Measurements from ENCODE around the gene CHRD. TPM values are rescaled to one million over a fixed set of nuclear protein-coding genes. Genes with fewer than 3 reads are reported as not detected.

CHRD gene
- total RNA-seq, 1 experiment from 2014 or later = not detected

- ChIA-PET CTCF (interaction anchor here (0.5 kb wide), 1 partner anchor 33 kb away, joined by 4 read pairs; no protein-coding TSS in a partner anchor), POLR2A (ENCODE audit: unreplicated experiment) (interaction anchor here (0.6 kb wide), 1 partner anchor 54 kb away, joined by 3 read pairs; no protein-coding TSS in a partner anchor)
- H3K79me2 ChIP-seq (ENCODE audit: low read length) = no peaks in the 10 kb centered on the region
- no peak overlapping the region for H3K4me2 ChIP-seq (ENCODE audit: low read length)
- H3F3A ChIP-seq (ENCODE audit: low read length, unreplicated experiment) = no peaks in the 10 kb centered on the region
- BruUV-seq (replicated peaks) = no TSS peak
- H3K9me3 ChIP-seq (ENCODE audit: low read length) = no peaks in the 10 kb centered on the region
- no peaks in the 10 kb centered on the region for H3K4me1 ChIP-seq (ENCODE audit: insufficient read depth, low read length)
- no peaks in the 10 kb centered on the region for H4K20me1 ChIP-seq (ENCODE audit: low read length)
- intact Hi-C loops (cut with micrococcal nuclease) = no loop called here
- H3K27ac ChIP-seq (ENCODE audit: low read length) = no peak overlapping the region
- H2AFZ ChIP-seq (ENCODE audit: low read length) = no peak overlapping the region
- ATAC-seq (no peak), DNase-seq (no peak)
- no peaks in the 10 kb centered on the region for H3K9me2 ChIP-seq (replicated peaks; ENCODE audit: low read length)
- no peaks in the 10 kb centered on the region for H3K27me3 ChIP-seq (ENCODE audit: low read length)
- no peak overlapping the region for H3K9ac ChIP-seq (ENCODE audit: low read length)
- H3K4me3 ChIP-seq (ENCODE audit: low read length) = no peak overlapping the region
- TF ChIP-seq EZH2phosphoT487 (IDR thresholded peaks at IDR 0.05; ENCODE audit: borderline replicate concordance, low read length) = no peak
- TF ChIP-seq CTCF (conservative IDR thresholded peaks at IDR 0.05; ENCODE audit: low read depth, low read length) = no peak
- no peak for TF ChIP-seq EZH2 (IDR thresholded peaks at IDR 0.05; ENCODE audit: low read length, unreplicated experiment)
- peaks cover 9% of the 10 kb centered on the region; the same call in 1 of the 2 replicates for H3K36me3 ChIP-seq (ENCODE audit: low read depth, low read length)
Observed at GRCh38 chr3:184352897-184353545, 26.8 kb upstream of the CHRD start.

- DNase-seq = no peak
- Histone ChIP-seq H3K4me2 (ENCODE audit: low read length) (no peak overlapping the region), H3K9me3 (ENCODE audit: low read length) (no peaks in the 10 kb centered on the region), H3K27ac (ENCODE audit: low read length) (no peak overlapping the region), H3K4me3 (ENCODE audit: low read length) (no peak overlapping the region), H3K79me2 (ENCODE audit: low read length) (no peaks in the 10 kb centered on the region), H3K36me3 (ENCODE audit: low read depth, low read length) (peaks cover 9% of the 10 kb centered on the region; the same call in 1 of the 2 replicates), H3K9me2 (replicated peaks; ENCODE audit: low read length) (no peaks in the 10 kb centered on the region), H3K4me1 (ENCODE audit: insufficient read depth, low read length) (no peaks in the 10 kb centered on the region), H3K27me3 (ENCODE audit: low read length) (no peaks in the 10 kb centered on the region), H3F3A (ENCODE audit: low read length, unreplicated experiment) (no peaks in the 10 kb centered on the region), H2AFZ (ENCODE audit: low read length) (no peak overlapping the region), H4K20me1 (ENCODE audit: low read length) (no peaks in the 10 kb centered on the region), H3K9ac (ENCODE audit: low read length) (no peak overlapping the region)
- ChIA-PET CTCF (no interaction called here), POLR2A (ENCODE audit: unreplicated experiment) (interaction anchor here (0.6 kb wide), 1 partner anchor 54 kb away, joined by 3 read pairs; no protein-coding TSS in a partner anchor)
- BruUV-seq (replicated peaks) = no TSS peak
- TF ChIP-seq EZH2phosphoT487 (IDR thresholded peaks at IDR 0.05; ENCODE audit: borderline replicate concordance, low read length) (no peak), CTCF (conservative IDR thresholded peaks at IDR 0.05; ENCODE audit: low read depth, low read length) (no peak), EZH2 (IDR thresholded peaks at IDR 0.05; ENCODE audit: low read length, unreplicated experiment) (no peak)
- intact Hi-C loops (cut with micrococcal nuclease) = no loop called here
- no peak for ATAC-seq
Observed at GRCh38 chr3:184353546-184353941, 26.3 kb upstream of the CHRD start.

GRCh38 chr3:184354121-184354728 is 25.6 kb upstream of the CHRD start:
- H3K79me2 ChIP-seq (ENCODE audit: low read length) = no peaks in the 10 kb centered on the region
- no peaks in the 10 kb centered on the region for H4K20me1 ChIP-seq (ENCODE audit: low read length)
- intact Hi-C loops (cut with micrococcal nuclease) = no loop called here
- TF ChIP-seq EZH2 (IDR thresholded peaks at IDR 0.05; ENCODE audit: low read length, unreplicated experiment) (no peak), CTCF (conservative IDR thresholded peaks at IDR 0.05; ENCODE audit: low read depth, low read length) (peak; percentile 77)
- BruUV-seq (replicated peaks) = no TSS peak
- H3K9me2 ChIP-seq (replicated peaks; ENCODE audit: low read length) = no peaks in the 10 kb centered on the region
- no peaks in the 10 kb centered on the region for H3K27me3 ChIP-seq (ENCODE audit: low read length)
- peak; percentile 86 for ATAC-seq
- H3K4me2 ChIP-seq (ENCODE audit: low read length) = no peak overlapping the region
- DNase-seq = peak; percentile 41
- H3K9ac ChIP-seq (ENCODE audit: low read length) = no peak overlapping the region
- H3K9me3 ChIP-seq (ENCODE audit: low read length) = no peaks in the 10 kb centered on the region
- H2AFZ ChIP-seq (ENCODE audit: low read length) = no peak overlapping the region
- peaks cover 9% of the 10 kb centered on the region; the same call in 1 of the 2 replicates for H3K36me3 ChIP-seq (ENCODE audit: low read depth, low read length)
- POLR2A ChIA-PET (ENCODE audit: unreplicated experiment) = no interaction called here
- H3K4me3 ChIP-seq (ENCODE audit: low read length) = no peak overlapping the region
- no peak overlapping the region for H3K27ac ChIP-seq (ENCODE audit: low read length)
- CTCF ChIA-PET = no interaction called here
- no peaks in the 10 kb centered on the region for H3F3A ChIP-seq (ENCODE audit: low read length, unreplicated experiment)
- no peaks in the 10 kb centered on the region for H3K4me1 ChIP-seq (ENCODE audit: insufficient read depth, low read length)
